Prostate gland (tissue), 2 donors: ENCODE measurements around the gene RIPPLY1.

Source experiments
- CTCF ChIP-seq, 4 experiments: fragments of 200-600 bp in 2 of 4; fragments of 450-650 bp in 2 of 4; sonication (generic) in 2 of 4; IDR thresholded peaks; 1 replicate in 3 of 4; 2 replicates in 1 of 4; pipeline ENCODE4 v1.5.1; 2016 to 2019; ENCODE audit warnings: antibody characterized with exemption in 4 of 4, mild to moderate bottlenecking in 2 of 4, moderate library complexity in 2 of 4
- POLR2A ChIP-seq: fragments of 450-650 bp; IDR thresholded peaks from one replicate; pipeline ENCODE4 v1.6.1; 2016; ENCODE audit warnings: antibody characterized with exemption, mild to moderate bottlenecking
- POLR2AphosphoS5 ChIP-seq: sonication (generic); formaldehyde crosslinking; IDR thresholded peaks from one replicate; pipeline ENCODE4 v1.6.1; 2017; ENCODE audit warnings: antibody characterized with exemption

GRCh38 chrX:106927700-106928099 is 24.6 kb upstream of the RIPPLY1 start:
- TF ChIP-seq POLR2A (no peak), CTCF (IDR thresholded peaks at IDR 0.05) (no peak), POLR2AphosphoS5 (no peak)
